WTC11 (cell line): ENCODE data around the gene TBCB. TPM values are rescaled to one million over a fixed set of nuclear protein-coding genes. Genes with fewer than 3 reads are reported as not detected.

Experiments used
- ELF4 ChIP-seq: sonication (generic); formaldehyde crosslinking; IDR thresholded peaks from 2 replicates; pipeline ENCODE4 v1.8.1; 2022; ENCODE audit warnings: low read depth, mild to moderate bottlenecking, moderate library complexity, missing genetic modification reagents
- ETV6 ChIP-seq: sonication (generic); formaldehyde crosslinking; IDR thresholded peaks from 2 replicates; pipeline ENCODE4 v1.8.1; 2022; ENCODE audit warnings: mild to moderate bottlenecking, missing genetic modification reagents
- FOXK1 ChIP-seq: sonication (generic); formaldehyde crosslinking; IDR thresholded peaks from 2 replicates; pipeline ENCODE4 v1.8.0; 2022; ENCODE audit warnings: mild to moderate bottlenecking, moderate library complexity, missing genetic modification reagents
- FOXP1 ChIP-seq: sonication (generic); formaldehyde crosslinking; IDR thresholded peaks from 2 replicates; pipeline ENCODE4 v1.8.0; 2022; ENCODE audit warnings: missing genetic modification reagents, mild to moderate bottlenecking, moderate library complexity, borderline replicate concordance
- GABPB1 ChIP-seq: sonication (generic); formaldehyde crosslinking; IDR thresholded peaks from 2 replicates; pipeline ENCODE4 v1.8.1; 2023; ENCODE audit warnings: mild to moderate bottlenecking, missing genetic modification reagents
- GTF2I ChIP-seq: fragments of 250-450 bp; sonication (Bioruptor Pico); conservative IDR thresholded peaks from 2 replicates; pipeline ENCODE4 v1.4.0; 2021; ENCODE audit warnings: mild to moderate bottlenecking
- MYBL2 ChIP-seq: sonication (generic); formaldehyde crosslinking; IDR thresholded peaks from 2 replicates; pipeline ENCODE4 v1.8.1; 2023; ENCODE audit warnings: mild to moderate bottlenecking, moderate library complexity, missing genetic modification reagents
- NR1H2 ChIP-seq: sonication (generic); formaldehyde crosslinking; IDR thresholded peaks from 2 replicates; pipeline ENCODE4 v1.9.0; 2021; ENCODE audit warnings: mild to moderate bottlenecking, moderate library complexity, missing genetic modification reagents
- NR2C2 ChIP-seq: sonication (generic); formaldehyde crosslinking; IDR thresholded peaks from 2 replicates; pipeline ENCODE4 v1.8.0; 2022; ENCODE audit warnings: mild to moderate bottlenecking, missing genetic modification reagents
- NR3C1 ChIP-seq: sonication (generic); formaldehyde crosslinking; conservative IDR thresholded peaks from 2 replicates; pipeline ENCODE4 v1.8.1; 2023; ENCODE audit warnings: low read depth, mild to moderate bottlenecking, missing genetic modification reagents
- SMAD3 ChIP-seq: sonication (generic); formaldehyde crosslinking; IDR thresholded peaks from 2 replicates; pipeline ENCODE4 v1.8.0; 2022; ENCODE audit warnings: missing genetic modification reagents, mild to moderate bottlenecking, borderline replicate concordance
- SMAD4 ChIP-seq: sonication (generic); formaldehyde crosslinking; IDR thresholded peaks from 2 replicates; pipeline ENCODE4 v1.8.0; 2022; ENCODE audit warnings: mild to moderate bottlenecking, missing genetic modification reagents
- SOX15 ChIP-seq: fragments of 250-450 bp; sonication (Bioruptor Pico); IDR thresholded peaks from 2 replicates; pipeline ENCODE4 v1.9.0; 2021; ENCODE audit warnings: mild to moderate bottlenecking
- ZNF121 ChIP-seq: sonication (generic); formaldehyde crosslinking; IDR thresholded peaks from 2 replicates; pipeline ENCODE4 v1.8.0; 2023; ENCODE audit warnings: missing genetic modification reagents
- ZNF232 ChIP-seq: sonication (generic); formaldehyde crosslinking; IDR thresholded peaks from 2 replicates; pipeline ENCODE4 v1.8.0; 2022; ENCODE audit warnings: mild to moderate bottlenecking, missing genetic modification reagents
- ZNF396 ChIP-seq: fragments of 250-450 bp; sonication (Bioruptor Pico); IDR thresholded peaks from 2 replicates; pipeline ENCODE4 v1.8.0; 2021; ENCODE audit warnings: mild to moderate bottlenecking, moderate library complexity, borderline replicate concordance
- ZNF416 ChIP-seq: fragments of 250-450 bp; sonication (Bioruptor Pico); IDR thresholded peaks from 2 replicates; pipeline ENCODE4 v1.9.0; 2021; ENCODE audit warnings: mild to moderate bottlenecking, inconsistent platforms
- total RNA-seq: library from RNA; stranded (reverse); gene quantifications from 3 replicates; pipeline ENCODE4 v1.2.3, GENCODE V29; 2021
- TF ChIP-seq, protein P1 (sequence below): fragments of 250-450 bp; sonication (Bioruptor Pico); IDR thresholded peaks from 2 replicates; pipeline ENCODE4 v1.9.0; 2021; ENCODE audit warnings: moderate library complexity, mild to moderate bottlenecking, inconsistent platforms, borderline replicate concordance
- TF ChIP-seq, protein P2 (sequence below): sonication (generic); formaldehyde crosslinking; IDR thresholded peaks from 2 replicates; pipeline ENCODE4 v1.8.1; 2023; ENCODE audit warnings: mild to moderate bottlenecking, missing genetic modification reagents, borderline replicate concordance
- TF ChIP-seq, protein P3 (sequence below): sonication (generic); formaldehyde crosslinking; IDR thresholded peaks from 2 replicates; pipeline ENCODE4 v1.8.1; 2022; ENCODE audit warnings: mild to moderate bottlenecking, moderate library complexity, missing genetic modification reagents
- TF ChIP-seq, protein P4 (sequence below): sonication (generic); formaldehyde crosslinking; IDR thresholded peaks from 2 replicates; pipeline ENCODE4 v1.8.0; 2023; ENCODE audit warnings: mild to moderate bottlenecking, missing genetic modification reagents
- TF ChIP-seq, protein P5 (sequence below): fragments of 200-600 bp; IDR thresholded peaks from 2 replicates; pipeline ENCODE4 v1.8.0; 2022; ENCODE audit warnings: antibody characterized with exemption
- TF ChIP-seq, protein P6 (sequence below): sonication (generic); formaldehyde crosslinking; IDR thresholded peaks from 2 replicates; pipeline ENCODE4 v1.8.1; 2022; ENCODE audit warnings: mild to moderate bottlenecking, missing genetic modification reagents, moderate library complexity, borderline replicate concordance
- TF ChIP-seq, protein P7 (sequence below): sonication (generic); formaldehyde crosslinking; IDR thresholded peaks from 2 replicates; pipeline ENCODE4 v1.8.0; 2022; ENCODE audit warnings: mild to moderate bottlenecking, missing genetic modification reagents
- TF ChIP-seq, protein P8 (sequence below): sonication (generic); formaldehyde crosslinking; conservative IDR thresholded peaks from 2 replicates; pipeline ENCODE4 v1.8.1; 2022; ENCODE audit warnings: mild to moderate bottlenecking, missing genetic modification reagents
- TF ChIP-seq, protein P9 (sequence below): fragments of 250-450 bp; sonication (Bioruptor Pico); IDR thresholded peaks from 2 replicates; pipeline ENCODE4 v1.9.0; 2021; ENCODE audit warnings: mild to moderate bottlenecking

TBCB gene
- total RNA-seq, 1 experiment from 2014 or later, result 182 TPM

DNA sequence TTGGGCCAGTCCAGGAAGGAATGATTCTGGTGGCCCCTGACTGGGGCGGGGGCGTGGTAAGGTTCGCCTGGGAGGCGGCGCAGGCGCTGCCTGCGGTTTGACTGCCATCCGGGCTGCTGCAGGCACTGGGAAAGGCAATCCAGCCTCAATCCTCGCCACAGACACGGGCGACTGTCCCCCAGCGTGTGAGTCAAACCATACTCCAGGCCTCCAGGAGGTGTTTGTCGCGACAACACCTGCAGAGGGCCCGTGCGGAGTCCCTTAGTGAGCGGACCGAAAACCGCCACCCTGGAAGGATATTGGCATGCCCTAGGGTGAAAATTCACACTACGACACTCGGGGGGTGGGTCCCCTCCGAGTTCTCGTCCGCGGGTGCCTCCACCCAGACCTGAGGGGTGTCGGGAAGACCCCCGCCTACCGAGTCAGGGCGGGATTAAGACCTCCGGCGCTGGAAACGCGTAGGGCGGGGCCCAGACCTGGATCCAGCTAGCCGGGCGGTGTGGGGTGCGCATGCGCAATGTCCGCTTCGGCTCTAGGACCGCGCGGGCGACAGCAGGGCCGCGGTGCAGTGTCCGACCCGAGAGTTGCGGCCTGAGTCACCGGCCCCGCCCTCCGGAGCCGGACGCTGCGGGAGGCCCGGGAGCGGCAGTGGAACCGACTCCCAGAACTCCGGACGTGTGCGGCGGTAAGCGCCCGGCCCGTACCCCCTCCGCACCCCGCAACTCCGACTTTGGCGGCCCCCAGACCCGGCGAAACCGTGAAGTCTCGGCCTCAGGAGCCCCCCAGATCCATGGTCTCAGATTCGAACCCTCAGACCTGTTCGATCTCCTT is 24.4 kb downstream of the TBCB start, which contains the start of gene CAPNS1 (continued):
- TF ChIP-seq, protein P1, sequence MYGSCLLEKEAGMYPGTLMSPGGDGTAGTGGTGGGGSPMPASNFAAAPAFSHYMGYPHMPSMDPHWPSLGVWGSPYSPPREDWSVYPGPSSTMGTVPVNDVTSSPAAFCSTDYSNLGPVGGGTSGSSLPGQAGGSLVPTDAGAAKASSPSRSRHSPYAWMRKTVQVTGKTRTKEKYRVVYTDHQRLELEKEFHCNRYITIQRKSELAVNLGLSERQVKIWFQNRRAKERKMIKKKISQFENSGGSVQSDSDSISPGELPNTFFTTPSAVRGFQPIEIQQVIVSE (CRISPR knock-in tag), result no peak
- TF ChIP-seq FOXK1 (CRISPR knock-in tag) (peak; percentile 90), MYBL2 (CRISPR knock-in tag) (peak; percentile 40), ZNF416 (no peak), ELF4 (no peak), ZNF396 (CRISPR knock-in tag) (no peak), NR3C1 (no peak), SOX15 (CRISPR knock-in tag) (no peak), ZNF121 (peak; percentile 57; the same call in 1 of the 2 replicates), GABPB1 (no peak), NR2C2 (CRISPR knock-in tag) (no peak), GTF2I (no peak), SMAD3 (CRISPR knock-in tag) (peak; percentile 84; the same call in 1 of the 2 replicates), SMAD4 (no peak), FOXP1 (CRISPR knock-in tag) (no peak; the same call in 1 of the 2 replicates), ZNF232 (CRISPR knock-in tag) (peak; percentile 75; the same call in 1 of the 2 replicates), NR1H2 (CRISPR knock-in tag) (no peak), ETV6 (peak; percentile 84)
- TF ChIP-seq, protein P2, sequence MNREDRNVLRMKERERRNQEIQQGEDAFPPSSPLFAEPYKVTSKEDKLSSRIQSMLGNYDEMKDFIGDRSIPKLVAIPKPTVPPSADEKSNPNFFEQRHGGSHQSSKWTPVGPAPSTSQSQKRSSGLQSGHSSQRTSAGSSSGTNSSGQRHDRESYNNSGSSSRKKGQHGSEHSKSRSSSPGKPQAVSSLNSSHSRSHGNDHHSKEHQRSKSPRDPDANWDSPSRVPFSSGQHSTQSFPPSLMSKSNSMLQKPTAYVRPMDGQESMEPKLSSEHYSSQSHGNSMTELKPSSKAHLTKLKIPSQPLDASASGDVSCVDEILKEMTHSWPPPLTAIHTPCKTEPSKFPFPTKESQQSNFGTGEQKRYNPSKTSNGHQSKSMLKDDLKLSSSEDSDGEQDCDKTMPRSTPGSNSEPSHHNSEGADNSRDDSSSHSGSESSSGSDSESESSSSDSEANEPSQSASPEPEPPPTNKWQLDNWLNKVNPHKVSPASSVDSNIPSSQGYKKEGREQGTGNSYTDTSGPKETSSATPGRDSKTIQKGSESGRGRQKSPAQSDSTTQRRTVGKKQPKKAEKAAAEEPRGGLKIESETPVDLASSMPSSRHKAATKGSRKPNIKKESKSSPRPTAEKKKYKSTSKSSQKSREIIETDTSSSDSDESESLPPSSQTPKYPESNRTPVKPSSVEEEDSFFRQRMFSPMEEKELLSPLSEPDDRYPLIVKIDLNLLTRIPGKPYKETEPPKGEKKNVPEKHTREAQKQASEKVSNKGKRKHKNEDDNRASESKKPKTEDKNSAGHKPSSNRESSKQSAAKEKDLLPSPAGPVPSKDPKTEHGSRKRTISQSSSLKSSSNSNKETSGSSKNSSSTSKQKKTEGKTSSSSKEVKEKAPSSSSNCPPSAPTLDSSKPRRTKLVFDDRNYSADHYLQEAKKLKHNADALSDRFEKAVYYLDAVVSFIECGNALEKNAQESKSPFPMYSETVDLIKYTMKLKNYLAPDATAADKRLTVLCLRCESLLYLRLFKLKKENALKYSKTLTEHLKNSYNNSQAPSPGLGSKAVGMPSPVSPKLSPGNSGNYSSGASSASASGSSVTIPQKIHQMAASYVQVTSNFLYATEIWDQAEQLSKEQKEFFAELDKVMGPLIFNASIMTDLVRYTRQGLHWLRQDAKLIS, result peak; percentile 19; the same call in 1 of the 2 replicates
- TF ChIP-seq, protein P3, sequence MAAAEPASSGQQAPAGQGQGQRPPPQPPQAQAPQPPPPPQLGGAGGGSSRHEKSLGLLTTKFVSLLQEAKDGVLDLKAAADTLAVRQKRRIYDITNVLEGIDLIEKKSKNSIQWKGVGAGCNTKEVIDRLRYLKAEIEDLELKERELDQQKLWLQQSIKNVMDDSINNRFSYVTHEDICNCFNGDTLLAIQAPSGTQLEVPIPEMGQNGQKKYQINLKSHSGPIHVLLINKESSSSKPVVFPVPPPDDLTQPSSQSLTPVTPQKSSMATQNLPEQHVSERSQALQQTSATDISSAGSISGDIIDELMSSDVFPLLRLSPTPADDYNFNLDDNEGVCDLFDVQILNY (CRISPR knock-in tag), result peak; percentile 54; the same call in 1 of the 2 replicates
- TF ChIP-seq, protein P4, sequence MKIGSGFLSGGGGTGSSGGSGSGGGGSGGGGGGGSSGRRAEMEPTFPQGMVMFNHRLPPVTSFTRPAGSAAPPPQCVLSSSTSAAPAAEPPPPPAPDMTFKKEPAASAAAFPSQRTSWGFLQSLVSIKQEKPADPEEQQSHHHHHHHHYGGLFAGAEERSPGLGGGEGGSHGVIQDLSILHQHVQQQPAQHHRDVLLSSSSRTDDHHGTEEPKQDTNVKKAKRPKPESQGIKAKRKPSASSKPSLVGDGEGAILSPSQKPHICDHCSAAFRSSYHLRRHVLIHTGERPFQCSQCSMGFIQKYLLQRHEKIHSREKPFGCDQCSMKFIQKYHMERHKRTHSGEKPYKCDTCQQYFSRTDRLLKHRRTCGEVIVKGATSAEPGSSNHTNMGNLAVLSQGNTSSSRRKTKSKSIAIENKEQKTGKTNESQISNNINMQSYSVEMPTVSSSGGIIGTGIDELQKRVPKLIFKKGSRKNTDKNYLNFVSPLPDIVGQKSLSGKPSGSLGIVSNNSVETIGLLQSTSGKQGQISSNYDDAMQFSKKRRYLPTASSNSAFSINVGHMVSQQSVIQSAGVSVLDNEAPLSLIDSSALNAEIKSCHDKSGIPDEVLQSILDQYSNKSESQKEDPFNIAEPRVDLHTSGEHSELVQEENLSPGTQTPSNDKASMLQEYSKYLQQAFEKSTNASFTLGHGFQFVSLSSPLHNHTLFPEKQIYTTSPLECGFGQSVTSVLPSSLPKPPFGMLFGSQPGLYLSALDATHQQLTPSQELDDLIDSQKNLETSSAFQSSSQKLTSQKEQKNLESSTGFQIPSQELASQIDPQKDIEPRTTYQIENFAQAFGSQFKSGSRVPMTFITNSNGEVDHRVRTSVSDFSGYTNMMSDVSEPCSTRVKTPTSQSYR (CRISPR knock-in tag), result peak; percentile 48; the same call in 1 of the 2 replicates
- TF ChIP-seq, protein P5, sequence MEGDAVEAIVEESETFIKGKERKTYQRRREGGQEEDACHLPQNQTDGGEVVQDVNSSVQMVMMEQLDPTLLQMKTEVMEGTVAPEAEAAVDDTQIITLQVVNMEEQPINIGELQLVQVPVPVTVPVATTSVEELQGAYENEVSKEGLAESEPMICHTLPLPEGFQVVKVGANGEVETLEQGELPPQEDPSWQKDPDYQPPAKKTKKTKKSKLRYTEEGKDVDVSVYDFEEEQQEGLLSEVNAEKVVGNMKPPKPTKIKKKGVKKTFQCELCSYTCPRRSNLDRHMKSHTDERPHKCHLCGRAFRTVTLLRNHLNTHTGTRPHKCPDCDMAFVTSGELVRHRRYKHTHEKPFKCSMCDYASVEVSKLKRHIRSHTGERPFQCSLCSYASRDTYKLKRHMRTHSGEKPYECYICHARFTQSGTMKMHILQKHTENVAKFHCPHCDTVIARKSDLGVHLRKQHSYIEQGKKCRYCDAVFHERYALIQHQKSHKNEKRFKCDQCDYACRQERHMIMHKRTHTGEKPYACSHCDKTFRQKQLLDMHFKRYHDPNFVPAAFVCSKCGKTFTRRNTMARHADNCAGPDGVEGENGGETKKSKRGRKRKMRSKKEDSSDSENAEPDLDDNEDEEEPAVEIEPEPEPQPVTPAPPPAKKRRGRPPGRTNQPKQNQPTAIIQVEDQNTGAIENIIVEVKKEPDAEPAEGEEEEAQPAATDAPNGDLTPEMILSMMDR, result no peak
- TF ChIP-seq, protein P6, sequence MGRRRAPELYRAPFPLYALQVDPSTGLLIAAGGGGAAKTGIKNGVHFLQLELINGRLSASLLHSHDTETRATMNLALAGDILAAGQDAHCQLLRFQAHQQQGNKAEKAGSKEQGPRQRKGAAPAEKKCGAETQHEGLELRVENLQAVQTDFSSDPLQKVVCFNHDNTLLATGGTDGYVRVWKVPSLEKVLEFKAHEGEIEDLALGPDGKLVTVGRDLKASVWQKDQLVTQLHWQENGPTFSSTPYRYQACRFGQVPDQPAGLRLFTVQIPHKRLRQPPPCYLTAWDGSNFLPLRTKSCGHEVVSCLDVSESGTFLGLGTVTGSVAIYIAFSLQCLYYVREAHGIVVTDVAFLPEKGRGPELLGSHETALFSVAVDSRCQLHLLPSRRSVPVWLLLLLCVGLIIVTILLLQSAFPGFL (CRISPR knock-in tag), result no peak
- TF ChIP-seq, protein P7, sequence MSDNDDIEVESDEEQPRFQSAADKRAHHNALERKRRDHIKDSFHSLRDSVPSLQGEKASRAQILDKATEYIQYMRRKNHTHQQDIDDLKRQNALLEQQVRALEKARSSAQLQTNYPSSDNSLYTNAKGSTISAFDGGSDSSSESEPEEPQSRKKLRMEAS, result peak; percentile 62; the same call in 1 of the 2 replicates
- TF ChIP-seq, protein P8, sequence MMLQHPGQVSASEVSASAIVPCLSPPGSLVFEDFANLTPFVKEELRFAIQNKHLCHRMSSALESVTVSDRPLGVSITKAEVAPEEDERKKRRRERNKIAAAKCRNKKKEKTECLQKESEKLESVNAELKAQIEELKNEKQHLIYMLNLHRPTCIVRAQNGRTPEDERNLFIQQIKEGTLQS (CRISPR knock-in tag), result no peak
- TF ChIP-seq, protein P9, sequence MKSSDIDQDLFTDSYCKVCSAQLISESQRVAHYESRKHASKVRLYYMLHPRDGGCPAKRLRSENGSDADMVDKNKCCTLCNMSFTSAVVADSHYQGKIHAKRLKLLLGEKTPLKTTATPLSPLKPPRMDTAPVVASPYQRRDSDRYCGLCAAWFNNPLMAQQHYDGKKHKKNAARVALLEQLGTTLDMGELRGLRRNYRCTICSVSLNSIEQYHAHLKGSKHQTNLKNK (CRISPR knock-in tag), result peak; percentile 44; the same call in 1 of the 2 replicates
